SK-N-SH treated with all-trans-retinoic acid at 6 μM for 48 hours (cell line): Measurements from ENCODE around the gene CHMP2B.

Experiments
- ARNTL ChIP-seq: fragments of 450-650 bp; formaldehyde crosslinking; IDR thresholded peaks from 2 replicates; pipeline ENCODE4 v1.5.0; 2020; ENCODE audit warnings: low read depth, mild to moderate bottlenecking, moderate library complexity, borderline replicate concordance
- CSDC2 ChIP-seq: fragments of 250-450 bp; sonication (Bioruptor Pico); IDR thresholded peaks from 2 replicates; pipeline ENCODE4 v1.5.0; 2020; ENCODE audit warnings: mild to moderate bottlenecking, moderate library complexity
- ESRRG ChIP-seq: fragments of 250-450 bp; sonication (Bioruptor Pico); IDR thresholded peaks from 2 replicates; pipeline ENCODE4 v1.6.1; 2021; ENCODE audit warnings: mild to moderate bottlenecking
- GLIS3 ChIP-seq: fragments of 250-450 bp; sonication (Bioruptor Pico); IDR thresholded peaks from 2 replicates; pipeline ENCODE4 v1.5.0; 2020; ENCODE audit warnings: mild to moderate bottlenecking, moderate library complexity
- ISL1 ChIP-seq: fragments of 250-450 bp; sonication (Bioruptor Pico); IDR thresholded peaks from 2 replicates; pipeline ENCODE4 v2.1.2; 2022; ENCODE audit warnings: mild to moderate bottlenecking, moderate library complexity
- TCF4 ChIP-seq: fragments of 250-450 bp; sonication (Bioruptor Pico); IDR thresholded peaks from 2 replicates; pipeline ENCODE4 v1.8.0; 2021; ENCODE audit warnings: mild to moderate bottlenecking, moderate library complexity, borderline replicate concordance
- ZC3H10 ChIP-seq: fragments of 250-450 bp; sonication (Bioruptor Pico); IDR thresholded peaks from 2 replicates; pipeline ENCODE4 v1.5.1; 2021; ENCODE audit warnings: mild to moderate bottlenecking, moderate library complexity
- ZFP3 ChIP-seq: fragments of 250-450 bp; sonication (Bioruptor Pico); IDR thresholded peaks from 2 replicates; pipeline ENCODE4 v1.5.0; 2020; ENCODE audit warnings: mild to moderate bottlenecking, moderate library complexity
- ZFP30 ChIP-seq: fragments of 450-650 bp; formaldehyde crosslinking; IDR thresholded peaks from 2 replicates; pipeline ENCODE4 v1.5.0; 2022; ENCODE audit warnings: mild to moderate bottlenecking, moderate library complexity
- ZNF565 ChIP-seq: fragments of 450-650 bp; formaldehyde crosslinking; conservative IDR thresholded peaks from 2 replicates; pipeline ENCODE4 v1.5.0; 2020; ENCODE audit warnings: low read depth, mild to moderate bottlenecking, moderate library complexity
- ZNF70 ChIP-seq: fragments of 450-650 bp; formaldehyde crosslinking; IDR thresholded peaks from 2 replicates; pipeline ENCODE4 v1.5.0; 2020; ENCODE audit warnings: mild to moderate bottlenecking, moderate library complexity
- TF ChIP-seq, protein P1 (sequence below): fragments of 250-450 bp; sonication (Bioruptor Pico); IDR thresholded peaks from 2 replicates; pipeline ENCODE4 v1.5.1; 2020; ENCODE audit warnings: low read depth, mild to moderate bottlenecking, moderate library complexity
- TF ChIP-seq, protein P2 (sequence below): fragments of 250-450 bp; sonication (Bioruptor Pico); IDR thresholded peaks from 2 replicates; pipeline ENCODE4 v1.8.0; 2020; ENCODE audit warnings: mild to moderate bottlenecking, moderate library complexity, borderline replicate concordance
- TF ChIP-seq, protein P3 (sequence below): fragments of 250-450 bp; sonication (Bioruptor Pico); IDR thresholded peaks from 2 replicates; pipeline ENCODE4 v1.8.0; 2021; ENCODE audit warnings: low read depth, mild to moderate bottlenecking, moderate library complexity, borderline replicate concordance

DNA sequence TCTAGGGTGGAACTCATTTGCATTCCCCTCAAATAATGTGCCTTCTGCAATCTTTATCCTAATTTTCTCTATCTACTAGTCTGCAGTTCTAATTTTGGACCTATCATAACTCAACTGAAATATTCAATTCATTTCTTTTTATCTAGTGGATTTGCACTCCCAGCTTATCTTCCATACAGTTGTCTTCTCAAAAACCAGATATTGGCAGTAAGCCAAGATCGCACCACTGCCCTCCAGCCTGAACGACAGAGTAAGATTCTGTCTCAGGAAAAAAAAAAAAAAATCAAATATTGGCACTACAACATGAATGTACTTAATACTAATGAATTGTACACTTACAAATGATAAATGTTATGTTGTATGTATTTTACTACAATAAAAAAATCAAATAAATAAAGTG, 18.0 kb upstream of the CHMP2B start:
- TF ChIP-seq, protein P1, sequence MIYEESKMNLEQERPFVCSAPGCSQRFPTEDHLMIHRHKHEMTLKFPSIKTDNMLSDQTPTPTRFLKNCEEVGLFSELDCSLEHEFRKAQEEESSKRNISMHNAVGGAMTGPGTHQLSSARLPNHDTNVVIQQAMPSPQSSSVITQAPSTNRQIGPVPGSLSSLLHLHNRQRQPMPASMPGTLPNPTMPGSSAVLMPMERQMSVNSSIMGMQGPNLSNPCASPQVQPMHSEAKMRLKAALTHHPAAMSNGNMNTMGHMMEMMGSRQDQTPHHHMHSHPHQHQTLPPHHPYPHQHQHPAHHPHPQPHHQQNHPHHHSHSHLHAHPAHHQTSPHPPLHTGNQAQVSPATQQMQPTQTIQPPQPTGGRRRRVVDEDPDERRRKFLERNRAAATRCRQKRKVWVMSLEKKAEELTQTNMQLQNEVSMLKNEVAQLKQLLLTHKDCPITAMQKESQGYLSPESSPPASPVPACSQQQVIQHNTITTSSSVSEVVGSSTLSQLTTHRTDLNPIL = no peak
- TF ChIP-seq, protein P2, sequence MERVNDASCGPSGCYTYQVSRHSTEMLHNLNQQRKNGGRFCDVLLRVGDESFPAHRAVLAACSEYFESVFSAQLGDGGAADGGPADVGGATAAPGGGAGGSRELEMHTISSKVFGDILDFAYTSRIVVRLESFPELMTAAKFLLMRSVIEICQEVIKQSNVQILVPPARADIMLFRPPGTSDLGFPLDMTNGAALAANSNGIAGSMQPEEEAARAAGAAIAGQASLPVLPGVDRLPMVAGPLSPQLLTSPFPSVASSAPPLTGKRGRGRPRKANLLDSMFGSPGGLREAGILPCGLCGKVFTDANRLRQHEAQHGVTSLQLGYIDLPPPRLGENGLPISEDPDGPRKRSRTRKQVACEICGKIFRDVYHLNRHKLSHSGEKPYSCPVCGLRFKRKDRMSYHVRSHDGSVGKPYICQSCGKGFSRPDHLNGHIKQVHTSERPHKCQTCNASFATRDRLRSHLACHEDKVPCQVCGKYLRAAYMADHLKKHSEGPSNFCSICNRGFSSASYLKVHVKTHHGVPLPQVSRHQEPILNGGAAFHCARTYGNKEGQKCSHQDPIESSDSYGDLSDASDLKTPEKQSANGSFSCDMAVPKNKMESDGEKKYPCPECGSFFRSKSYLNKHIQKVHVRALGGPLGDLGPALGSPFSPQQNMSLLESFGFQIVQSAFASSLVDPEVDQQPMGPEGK = no peak
- TF ChIP-seq GLIS3 (CRISPR knock-in tag) = no peak
- TF ChIP-seq ZNF70 (CRISPR knock-in tag) = no peak
- no peak for TF ChIP-seq ZC3H10 (CRISPR knock-in tag)
- no peak for TF ChIP-seq CSDC2 (CRISPR knock-in tag)
- TF ChIP-seq ESRRG (CRISPR knock-in tag) = no peak
- no peak for TF ChIP-seq ARNTL (CRISPR knock-in tag)
- TF ChIP-seq ZFP30 (CRISPR knock-in tag) = no peak
- no peak for TF ChIP-seq ZFP3 (CRISPR knock-in tag)
- TF ChIP-seq ZNF565 = no peak
- TF ChIP-seq, protein P3, sequence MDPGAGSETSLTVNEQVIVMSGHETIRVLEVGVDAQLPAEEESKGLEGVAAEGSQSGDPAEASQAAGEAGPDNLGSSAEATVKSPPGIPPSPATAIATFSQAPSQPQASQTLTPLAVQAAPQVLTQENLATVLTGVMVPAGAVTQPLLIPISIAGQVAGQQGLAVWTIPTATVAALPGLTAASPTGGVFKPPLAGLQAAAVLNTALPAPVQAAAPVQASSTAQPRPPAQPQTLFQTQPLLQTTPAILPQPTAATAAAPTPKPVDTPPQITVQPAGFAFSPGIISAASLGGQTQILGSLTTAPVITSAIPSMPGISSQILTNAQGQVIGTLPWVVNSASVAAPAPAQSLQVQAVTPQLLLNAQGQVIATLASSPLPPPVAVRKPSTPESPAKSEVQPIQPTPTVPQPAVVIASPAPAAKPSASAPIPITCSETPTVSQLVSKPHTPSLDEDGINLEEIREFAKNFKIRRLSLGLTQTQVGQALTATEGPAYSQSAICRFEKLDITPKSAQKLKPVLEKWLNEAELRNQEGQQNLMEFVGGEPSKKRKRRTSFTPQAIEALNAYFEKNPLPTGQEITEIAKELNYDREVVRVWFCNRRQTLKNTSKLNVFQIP (CRISPR knock-in tag) = no peak
- no peak for TF ChIP-seq TCF4 (CRISPR knock-in tag)
- TF ChIP-seq ISL1 = no peak
